Activated CD8-positive, alpha-beta memory T cell treated with anti-CD3 and anti-CD28 coated beads, Interleukin-2, amount 50 U/mL, for 4 hours (primary cell): ENCODE measurements around the gene MEP1A.

Source experiments
- DNase-seq: peaks from one replicate; pipeline ENCODE4 v3.0.0-alpha.2; 2020

The MEP1A gene

DNA sequence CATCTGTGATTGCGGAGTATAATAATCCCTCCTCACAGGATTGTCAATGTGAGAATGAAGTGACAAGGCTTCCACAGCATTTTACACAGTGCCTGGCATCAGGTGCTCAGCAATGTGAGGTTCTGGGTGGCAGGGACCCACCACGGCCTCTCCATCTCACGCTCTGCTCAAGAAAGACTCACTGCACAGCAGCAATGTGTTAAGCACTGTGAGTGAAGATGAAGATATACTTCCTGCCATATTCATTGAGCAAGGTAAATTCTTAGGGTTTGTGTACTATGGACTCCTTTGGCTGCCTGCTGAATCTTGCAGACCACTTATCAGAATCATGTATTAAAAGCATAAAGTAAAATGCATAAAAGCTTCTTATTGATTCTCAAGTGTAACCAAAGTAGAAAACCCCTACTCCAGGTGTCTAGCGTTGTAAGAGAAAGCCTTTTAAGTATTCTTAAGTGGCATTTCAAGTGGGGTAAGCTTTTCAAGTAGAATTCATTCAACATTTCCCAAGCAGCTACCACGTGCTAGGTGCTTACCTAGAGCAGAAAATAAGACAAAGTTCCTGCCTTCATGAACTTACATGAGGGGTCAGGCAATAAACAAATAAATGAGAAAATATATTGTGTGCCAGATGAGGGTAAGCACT is 17.0 kb upstream of the MEP1A start:
- DNase-seq: no peak

DNA sequence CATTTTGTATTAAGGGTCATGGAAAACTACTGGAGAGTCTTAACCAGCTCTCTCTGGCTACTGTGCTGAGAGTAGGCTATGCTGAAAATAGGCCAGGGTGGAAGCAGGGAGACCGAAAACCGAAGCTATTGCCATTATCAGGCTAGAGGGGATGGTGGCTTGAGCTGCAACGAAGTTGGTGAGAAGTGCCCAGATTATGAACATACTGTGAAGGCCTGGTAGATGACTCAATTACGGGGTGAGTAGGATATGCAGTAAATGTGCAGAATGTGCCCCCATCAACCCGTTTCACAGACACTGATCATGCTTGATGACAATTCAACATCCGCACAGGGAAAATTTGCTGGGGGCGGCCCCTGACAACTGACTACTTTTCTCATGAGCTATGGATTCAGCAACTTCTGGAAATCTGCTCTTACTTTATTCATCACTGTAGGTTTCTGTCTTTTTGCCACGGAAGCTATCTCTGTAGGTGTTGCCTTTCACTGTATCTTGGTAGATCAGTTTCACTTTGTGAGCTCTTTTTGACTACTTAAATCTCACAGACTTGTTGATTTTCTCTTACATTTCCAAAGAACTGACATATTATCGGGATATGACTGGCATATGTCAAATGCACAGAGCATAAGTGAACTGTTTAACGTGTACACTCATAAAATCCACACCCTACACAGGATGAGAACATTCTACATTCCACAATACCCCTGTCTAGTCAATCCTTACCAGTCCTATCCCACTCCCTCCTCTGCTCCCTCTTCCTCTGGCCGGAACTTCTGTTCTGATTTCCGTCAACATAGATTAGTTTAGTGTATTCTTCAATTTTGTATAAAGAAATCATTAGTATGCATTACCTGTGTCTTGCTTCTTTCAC is 15.5 kb upstream of the MEP1A start:
- DNase-seq: no peak

DNA sequence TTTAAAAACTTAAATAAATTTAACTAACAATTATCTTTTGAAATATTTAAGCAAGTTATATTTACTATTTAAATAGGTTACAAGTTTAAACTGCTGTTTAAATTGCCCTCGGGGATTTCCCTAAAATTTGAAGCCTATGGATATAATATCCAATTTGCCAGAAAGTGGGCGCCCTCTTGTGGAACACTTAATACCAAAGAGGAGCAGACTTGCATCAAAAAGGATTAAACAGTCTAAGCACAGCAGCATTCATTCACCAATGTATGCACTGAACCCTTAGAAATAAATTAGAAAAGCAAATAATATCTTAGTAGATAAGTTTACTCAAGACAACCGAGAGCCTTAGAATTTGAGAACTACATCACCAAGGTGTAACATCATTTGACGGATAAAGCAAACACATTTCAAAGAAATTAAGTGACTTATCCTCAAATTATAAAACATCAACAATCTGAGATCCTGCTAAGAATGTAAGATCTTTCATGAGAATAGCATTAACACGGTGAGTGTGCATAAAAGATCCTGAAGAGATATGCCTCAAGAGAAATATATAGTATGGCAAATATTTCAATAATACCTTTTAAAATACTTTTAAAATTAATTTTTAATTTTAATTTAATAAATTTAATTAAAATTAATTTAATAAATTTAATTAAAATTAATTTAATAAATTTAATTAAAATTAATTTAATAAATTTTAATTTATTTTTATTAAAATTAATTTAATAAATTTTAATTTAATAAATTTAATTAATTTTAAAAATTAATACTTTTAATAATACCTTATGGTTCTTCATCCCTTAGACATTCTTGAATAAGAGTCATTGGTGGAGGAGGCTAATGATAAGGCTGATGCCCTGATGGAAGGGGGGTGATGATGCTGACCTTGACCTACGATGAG is 11.5 kb upstream of the MEP1A start:
- no peak for DNase-seq

DNA sequence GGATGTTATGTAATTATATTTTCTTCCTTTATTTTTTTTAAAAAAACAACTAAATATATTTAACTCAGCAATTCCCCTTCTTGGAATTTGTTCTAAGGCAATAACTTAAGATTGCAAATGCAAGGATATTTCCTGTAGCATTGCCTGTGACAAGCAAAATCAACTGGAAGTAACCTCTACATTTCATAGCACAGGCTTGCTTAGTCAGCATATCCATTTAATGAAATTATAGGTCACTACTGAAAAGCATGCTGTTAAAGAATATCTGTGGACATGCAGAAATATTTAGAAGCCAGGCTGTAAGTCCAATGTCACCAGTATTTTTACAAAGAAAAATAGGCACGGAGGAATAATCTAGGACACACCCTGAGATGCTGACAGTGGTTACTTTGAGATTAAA is 8.7 kb upstream of the MEP1A start:
- DNase-seq: no peak

DNA sequence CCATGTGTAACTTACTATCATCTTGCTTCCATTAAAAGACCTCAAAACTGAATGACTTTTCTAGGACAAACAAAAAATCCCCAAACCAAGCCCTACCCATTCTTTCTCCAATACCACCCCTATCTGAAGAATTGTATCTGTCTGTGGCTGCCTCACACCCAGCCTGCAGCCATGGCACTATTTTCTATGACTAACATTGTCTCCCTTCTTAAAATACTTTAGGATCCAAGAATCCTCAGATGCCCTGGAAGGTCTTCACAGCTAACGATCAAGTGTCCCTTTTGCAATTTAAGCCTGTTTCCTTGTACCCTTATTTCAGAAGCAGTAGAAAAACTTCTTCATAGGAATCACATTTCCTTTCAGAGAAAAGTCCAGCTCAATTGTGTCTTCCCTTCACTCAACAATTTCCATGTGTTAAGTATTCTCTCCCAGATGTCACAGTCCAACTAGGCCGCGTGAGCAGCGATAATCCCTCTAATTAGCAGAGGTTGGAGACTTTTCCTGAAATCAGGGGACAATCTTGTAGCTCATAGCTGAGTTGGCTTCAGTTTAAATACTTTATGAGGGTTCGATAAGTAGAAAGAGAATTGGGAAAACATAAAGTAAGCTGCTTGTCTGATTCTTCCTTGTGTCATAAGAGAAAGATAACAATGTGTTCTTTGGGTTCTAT is 5.2 kb upstream of the MEP1A start:
- no peak for DNase-seq

DNA sequence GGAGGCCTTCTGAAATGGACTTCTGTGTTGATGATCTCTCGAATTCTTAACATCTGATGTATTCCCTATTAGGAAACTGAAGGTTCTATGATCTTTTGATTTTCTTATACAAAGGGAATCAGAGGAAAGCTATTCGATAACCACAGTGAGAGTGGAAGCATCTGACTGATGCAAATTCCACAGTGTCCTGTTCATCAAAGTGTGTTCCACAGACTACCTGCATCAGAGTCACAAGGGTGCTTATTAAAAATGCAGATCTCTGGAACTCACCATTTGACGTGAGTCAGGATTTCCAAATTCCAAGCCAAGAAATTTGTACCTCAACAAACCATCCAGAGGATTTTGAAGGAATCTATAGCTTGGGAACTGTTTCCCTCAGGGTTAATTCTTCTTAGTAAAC is 4.4 kb upstream of the MEP1A start:
- no peak for DNase-seq

DNA sequence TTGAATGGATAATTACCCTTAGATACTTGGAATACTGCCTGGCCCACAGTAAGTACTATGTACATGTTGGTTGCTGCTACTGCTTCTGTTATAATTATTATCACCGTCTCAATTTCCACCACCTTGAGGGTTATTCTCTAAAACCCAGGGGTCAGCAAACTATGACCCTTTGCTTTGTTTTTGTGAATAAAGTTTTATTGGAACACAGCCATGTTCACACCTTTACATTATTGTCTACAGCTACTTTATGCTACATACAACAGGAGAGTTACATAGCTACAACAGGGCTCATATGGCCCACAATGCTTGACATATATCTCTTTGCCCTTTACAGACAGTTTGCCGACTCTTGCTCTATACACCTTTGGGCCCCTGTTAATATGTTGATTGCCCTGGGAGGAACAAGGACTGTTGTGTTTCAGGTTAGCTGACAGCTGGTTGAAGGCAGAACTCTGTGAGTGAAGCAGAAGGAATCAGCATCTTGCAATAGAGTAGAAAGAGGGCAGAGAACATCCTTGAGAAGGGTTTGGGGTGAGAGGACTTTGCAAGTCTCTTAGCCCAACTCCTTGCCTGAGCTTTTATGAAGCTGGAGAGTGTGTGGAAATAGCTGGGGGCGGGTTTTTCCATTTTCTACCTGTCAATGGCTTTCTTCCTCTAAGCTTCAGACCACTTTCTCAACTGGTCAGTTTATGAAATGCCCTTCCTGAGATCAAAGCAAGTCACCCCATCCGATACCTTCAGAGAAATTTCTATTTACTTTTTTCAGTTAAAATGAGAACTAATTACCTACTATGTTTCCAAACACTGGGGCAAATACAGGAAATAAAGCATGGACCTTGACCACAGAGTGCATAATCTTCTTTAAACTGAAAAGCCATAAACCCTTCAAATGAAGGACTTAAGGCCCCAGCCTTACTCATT is 3.5 kb upstream of the MEP1A start:
- no peak for DNase-seq

DNA sequence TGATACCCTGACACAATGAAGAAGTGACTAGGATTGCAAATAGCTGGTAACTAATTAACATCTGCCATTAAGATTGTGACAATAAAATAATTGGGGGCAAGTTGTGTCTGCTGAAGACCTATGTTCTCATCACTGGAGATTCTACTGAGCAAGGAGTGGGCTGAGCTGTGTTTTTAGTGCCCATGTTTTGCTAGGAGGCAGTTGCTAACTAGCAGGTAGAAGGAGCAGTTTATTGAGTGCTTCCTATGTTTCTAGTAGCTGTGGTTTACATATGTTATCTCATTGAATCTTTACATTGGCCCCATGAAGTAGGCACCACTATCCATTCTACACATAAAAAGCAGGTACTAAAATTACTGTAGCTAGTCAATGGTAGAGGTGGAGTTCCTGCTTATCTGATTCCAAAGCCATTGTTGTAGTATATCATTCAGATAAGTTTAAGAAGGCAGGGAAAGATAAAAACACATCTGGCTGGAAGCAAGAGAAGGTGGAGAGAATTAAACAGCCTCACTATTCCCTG is 2.8 kb upstream of the MEP1A start:
- no peak for DNase-seq

DNA sequence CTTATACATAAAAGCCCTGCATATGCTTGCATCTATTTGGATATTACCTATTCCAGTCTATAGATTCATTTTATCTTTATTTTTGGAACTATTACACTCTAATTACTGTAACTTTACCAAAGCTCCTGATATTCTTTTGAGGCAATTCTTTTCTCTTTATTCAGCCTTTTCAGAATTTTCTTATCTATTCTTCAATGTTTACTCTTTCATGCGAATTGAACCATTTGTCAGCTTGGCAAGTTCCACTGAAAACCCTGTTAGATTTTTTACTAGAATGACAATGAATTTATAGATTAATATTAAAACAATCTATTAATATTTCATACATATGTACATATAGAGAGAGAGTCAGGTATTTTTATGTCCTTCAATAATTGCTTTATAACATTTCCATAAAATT is 554 bp upstream of the MEP1A start:
- DNase-seq: no peak

DNA sequence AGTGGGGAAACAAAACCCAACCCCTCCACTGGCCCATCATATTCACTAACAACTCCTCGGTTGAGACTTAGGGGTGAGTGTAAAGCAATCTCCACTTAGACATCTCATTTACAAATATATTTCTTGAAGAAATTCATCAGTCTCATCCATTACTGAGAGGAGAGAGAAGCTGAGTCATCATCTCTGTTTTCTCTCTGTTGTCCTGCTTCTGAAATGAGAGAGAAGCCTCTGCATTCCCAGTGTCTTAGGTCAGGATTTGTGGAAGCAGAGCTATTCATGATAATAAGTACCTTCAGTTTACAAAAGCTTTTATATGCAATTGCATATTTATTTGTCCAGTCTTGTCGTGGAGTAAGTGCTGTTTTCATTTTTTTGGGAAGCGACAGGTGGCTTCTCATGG is 879 bp downstream of the MEP1A start:
- DNase-seq: no peak

DNA sequence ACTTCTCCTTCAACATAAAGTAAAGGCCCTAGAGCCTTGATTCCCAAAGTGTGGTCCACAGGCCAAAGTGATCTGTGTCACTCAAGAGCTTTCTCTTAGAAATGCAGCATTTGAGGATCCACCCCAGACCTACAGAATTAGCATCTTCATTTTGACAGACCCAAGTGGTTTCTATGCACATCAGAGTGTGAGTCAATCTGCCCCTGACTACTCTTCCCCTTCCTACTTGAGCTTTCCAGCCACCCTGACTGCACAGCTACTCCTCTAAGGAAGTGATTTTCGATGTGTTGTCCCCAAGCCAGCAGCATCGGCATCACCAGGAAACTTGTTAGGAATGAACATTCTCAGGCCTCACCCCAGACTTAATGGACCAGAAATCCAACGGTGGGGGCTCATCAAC is 2.6 kb downstream of the MEP1A start:
- DNase-seq: no peak

DNA sequence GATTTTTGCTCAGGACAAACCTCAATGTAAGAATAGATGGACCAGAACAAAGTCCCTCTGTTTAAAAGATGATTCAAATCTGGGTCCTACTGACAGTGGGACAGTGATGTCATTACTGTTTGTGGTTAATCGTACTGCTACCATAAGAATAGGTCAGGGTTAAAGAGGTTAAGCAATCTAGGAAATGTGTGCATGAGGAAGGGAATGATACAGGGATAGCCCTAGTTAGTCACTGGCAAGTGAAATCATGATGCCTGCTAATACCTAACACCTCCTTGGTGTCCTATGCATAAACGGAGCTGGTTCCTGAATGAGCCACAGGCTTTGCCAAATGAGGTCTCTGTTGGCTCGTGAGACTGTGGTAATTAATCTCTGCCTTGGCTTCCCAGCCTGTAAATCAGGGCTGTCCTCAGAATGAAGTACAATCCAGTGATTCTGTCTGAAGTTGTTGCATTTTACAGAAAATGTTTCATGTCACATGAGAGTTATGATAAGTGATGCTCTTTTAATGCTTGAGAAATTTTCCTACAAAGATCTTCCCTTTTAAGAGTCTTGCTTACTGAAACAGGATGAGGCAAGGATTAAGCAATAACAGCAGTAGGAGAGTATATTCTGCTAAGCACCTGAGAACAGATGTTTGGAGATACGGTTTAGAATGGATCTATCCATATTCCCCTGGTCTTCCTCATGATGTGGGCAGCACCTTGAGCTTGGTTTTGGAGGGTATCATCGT is 3.8 kb downstream of the MEP1A start:
- DNase-seq: no peak

DNA sequence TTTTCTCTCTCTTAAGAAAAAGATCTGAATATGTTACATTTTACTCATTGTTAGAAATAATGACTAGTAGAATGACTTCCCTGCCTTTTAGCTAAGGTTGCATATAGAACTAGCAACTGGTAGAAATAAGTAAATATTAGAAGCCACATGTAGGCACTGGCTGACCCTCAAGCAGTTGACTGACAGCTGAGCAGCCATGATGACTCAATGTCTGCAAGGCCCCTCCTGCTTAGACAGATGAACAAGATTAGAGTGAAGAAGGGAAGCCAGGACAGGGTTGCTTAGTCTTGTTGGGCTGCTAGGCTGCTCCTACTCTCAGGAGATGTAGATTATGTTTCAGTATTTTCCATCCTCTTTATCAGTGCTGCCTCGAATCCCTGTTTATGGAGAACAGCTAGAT is 6.5 kb downstream of the MEP1A start:
- no peak for DNase-seq

DNA sequence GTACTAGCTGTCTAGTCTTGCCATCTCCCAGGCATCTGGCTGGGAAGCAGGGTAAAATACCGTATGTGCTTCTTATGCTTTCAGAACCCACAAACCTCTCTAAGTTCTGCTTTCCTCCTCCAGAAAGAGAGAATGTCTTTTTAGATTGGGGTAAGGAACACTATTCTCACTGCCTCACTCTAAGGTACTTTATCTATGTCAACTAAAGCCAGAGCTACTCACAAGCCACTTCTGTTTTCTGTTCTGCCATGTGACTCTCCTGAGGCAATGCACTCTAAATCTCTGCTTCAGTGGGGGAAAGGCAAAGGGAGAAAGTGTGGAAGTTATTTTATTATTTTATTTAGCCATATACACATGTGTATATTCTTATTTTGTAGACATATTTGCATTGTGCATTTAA is 15.6 kb downstream of the MEP1A start:
- DNase-seq: no peak

DNA sequence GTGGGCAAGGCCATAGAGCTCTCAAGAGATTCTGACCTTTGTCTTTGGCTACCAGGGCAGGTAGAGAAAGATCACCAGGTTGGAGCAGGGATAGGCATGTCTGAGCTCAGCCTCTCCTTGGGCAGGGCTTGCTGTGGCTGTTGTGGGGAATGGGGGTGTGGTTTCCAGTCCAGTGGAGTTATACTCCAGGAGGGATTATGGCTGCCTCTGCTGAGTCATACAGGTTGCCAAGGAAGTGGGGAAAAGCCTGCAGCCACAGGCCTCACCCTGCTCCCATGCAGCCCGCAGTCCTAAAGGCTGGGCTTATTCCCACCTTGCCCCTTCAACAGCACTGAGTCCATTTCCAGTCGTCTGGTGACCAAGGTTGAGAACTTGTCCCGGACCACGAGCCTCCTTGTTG is 21.9 kb downstream of the MEP1A start:
- DNase-seq: no peak

DNA sequence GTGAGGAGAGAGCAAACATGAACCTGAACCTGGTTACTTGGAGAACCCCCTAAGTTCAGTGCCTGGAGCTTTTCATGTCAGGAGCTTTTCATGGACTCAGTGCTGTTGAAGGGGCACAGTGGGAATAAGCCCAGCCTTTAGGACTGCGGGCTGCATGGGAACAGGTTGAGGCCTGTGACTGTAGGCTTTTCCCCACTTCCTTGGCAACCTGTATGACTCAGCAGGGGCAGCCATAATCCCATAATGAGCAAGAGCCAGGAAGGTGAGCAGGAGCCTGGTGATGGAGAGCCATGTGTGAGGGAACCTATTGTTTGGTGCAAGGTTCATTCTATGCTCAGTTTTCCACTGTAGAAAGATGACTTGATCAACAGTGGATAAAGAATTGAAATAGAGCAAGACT is 23.4 kb downstream of the MEP1A start:
- no peak for DNase-seq

DNA sequence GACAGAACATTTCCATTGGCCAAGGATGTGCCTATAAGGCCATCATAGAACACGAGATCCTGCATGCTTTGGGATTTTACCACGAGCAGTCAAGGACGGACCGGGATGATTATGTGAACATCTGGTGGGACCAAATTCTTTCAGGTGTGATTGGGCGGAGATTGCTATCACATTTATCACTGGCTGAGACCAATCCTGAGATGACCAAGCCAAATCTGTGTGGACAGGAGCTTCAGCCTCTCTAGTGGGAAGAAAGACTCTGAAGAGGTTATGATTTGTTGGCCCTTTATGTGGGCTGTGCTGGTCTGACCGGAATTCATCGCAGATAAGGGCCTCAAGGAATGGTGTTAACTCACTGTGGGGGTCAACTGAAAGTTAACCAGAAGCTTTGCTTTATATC is 26.4 kb downstream of the MEP1A start:
- no peak for DNase-seq

DNA sequence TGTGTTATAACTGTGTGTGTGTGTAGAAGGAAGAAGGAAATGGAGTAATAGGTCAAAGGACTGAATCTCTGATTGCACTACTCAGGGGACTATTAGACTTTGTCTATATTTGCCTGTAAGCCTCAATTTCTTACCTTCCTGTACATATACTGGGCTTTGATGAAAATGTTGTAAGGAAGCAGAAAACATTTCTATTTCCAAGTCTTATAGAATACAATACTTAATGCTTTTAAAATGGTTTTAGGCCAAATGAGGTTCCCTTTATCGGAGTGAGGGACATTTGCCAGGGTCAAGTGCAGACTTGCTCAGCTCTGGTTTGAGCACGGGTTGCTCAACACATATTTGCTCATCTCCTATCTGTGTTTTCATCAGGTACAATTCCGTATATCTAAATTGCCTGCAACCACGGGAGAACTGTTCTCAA is 28.3 kb downstream of the MEP1A start:
- no peak for DNase-seq

DNA sequence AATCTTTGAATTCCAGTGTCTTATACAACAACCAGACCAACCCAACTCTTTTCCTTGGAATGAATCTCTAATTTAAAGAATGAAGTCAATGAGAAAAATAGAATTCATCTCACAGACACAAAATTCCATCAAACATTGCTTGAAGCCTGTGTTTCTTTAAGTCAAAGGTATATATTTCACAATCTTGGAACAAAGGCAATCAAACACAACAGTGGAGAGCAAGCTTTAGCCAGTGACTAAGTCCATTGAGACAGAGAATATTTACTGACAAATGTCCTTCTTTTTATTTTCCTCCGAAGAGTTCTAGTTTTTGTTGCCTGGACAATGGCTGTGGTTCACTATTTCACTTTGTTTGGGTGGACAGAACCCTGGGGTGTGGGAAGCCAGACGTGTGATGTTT is 35.8 kb downstream of the MEP1A start:
- DNase-seq: no peak

DNA sequence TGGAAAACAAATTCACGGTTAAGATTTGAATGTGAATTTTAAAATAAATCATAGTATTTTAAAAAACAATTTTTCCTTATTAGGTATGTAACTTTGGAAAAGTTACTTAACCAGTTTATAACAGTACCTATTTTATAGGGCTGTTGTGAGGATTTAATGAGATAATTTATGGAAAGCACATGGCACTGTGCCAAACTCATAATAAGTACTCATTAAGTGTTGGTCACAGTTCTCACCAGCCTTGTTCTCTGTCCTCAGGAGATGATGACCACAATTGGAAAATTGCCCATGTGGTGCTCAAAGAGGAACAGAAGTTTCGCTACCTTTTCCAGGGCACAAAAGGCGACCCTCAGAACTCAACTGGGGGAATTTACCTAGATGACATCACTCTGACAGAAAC is 39.6 kb downstream of the MEP1A start:
- no peak for DNase-seq
